ENCODE data around the gene DBX1. TPM values are rescaled to one million over a fixed set of nuclear protein-coding genes. Genes with fewer than 3 reads are reported as not detected.
"Not testable (repeated sequence)": the region's sequence is repeated elsewhere in the genome, so short reads cannot be mapped to it uniquely, and the experiment has no call there.

DBX1 gene
- total RNA-seq, 1 donor from 2014 or later = 0.43 TPM

DNA sequence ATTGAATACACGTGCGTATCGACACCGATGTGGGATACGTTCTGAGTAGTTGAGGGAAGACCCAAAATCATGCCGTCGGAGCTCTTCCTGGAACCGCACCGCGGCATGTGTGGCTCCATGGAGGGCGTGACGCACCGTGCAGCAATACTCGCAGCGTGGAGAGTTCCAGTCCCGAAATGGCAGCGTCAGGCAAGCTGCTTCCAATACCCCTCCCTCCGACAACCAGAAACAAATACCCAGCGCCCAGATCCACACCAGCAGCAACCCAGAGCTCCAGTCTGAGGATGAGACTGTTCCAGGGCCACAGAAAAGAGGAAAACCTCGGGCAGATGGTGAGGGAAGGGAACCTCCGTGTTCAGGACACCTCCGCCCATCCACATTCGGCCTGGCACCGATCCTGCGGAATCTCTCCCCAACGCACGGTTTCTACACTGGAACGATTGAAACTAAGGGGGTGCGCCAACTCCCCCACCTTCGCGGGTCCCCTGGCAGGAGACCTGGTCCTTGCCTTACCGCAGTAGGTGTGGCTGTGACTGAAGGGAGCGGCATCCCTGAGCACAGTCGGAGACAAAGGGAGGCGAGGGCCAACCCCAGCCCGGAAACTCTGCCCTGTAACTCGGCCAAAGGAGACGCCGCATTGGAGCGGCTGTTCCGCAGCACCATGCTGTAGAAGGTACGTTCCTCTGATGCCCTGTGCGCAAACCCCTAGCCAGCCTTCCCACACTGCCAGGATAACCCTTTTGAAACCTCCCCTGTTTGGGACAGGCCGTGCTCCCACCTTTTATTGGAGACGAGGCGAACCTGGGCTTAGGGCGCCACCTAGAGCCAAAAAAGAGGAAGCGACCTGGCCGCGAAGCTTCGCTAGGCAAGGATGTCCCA is 28.2 kb downstream of the DBX1 start:
- Histone ChIP-seq H3K4me1 (no peaks in the 10 kb centered on the region), H3K36me3 (no peaks in the 10 kb centered on the region), H3K9me3 (ENCODE audit: low read depth) (no peaks in the 10 kb centered on the region), H4K20me1 (ENCODE audit: low read depth) (no peaks in the 10 kb centered on the region), H3K27me3 (peaks cover 9% of the 10 kb centered on the region), H3K79me2 (ENCODE audit: low read depth) (no peaks in the 10 kb centered on the region), H2AFZ (replicated peaks) (peak overlapping the region; percentile 75), H3K9ac (no peak overlapping the region), H3F3A (ENCODE audit: low read depth) (peaks cover 16% of the 10 kb centered on the region), H3K4me3 (peak overlapping the region; percentile 23), H3K27ac (no peak overlapping the region), H3K4me2 (peak overlapping the region; percentile 64)
- H3K27ac Mint-ChIP-seq = peak overlapping the region; percentile 55
- no peak for TF ChIP-seq EZH2phosphoT487 (IDR thresholded peaks at IDR 0.05)
- TF ChIP-seq, protein P1, sequence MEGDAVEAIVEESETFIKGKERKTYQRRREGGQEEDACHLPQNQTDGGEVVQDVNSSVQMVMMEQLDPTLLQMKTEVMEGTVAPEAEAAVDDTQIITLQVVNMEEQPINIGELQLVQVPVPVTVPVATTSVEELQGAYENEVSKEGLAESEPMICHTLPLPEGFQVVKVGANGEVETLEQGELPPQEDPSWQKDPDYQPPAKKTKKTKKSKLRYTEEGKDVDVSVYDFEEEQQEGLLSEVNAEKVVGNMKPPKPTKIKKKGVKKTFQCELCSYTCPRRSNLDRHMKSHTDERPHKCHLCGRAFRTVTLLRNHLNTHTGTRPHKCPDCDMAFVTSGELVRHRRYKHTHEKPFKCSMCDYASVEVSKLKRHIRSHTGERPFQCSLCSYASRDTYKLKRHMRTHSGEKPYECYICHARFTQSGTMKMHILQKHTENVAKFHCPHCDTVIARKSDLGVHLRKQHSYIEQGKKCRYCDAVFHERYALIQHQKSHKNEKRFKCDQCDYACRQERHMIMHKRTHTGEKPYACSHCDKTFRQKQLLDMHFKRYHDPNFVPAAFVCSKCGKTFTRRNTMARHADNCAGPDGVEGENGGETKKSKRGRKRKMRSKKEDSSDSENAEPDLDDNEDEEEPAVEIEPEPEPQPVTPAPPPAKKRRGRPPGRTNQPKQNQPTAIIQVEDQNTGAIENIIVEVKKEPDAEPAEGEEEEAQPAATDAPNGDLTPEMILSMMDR (IDR thresholded peaks at IDR 0.05) = peak; percentile 83
- H3K36me3 Mint-ChIP-seq = no peaks in the 10 kb centered on the region
- peak; percentile 74 for DNase-seq (ENCODE audit: low spot score)
- H3K9me3 Mint-ChIP-seq = peaks cover 2% of the 10 kb centered on the region
- H3K4me1 Mint-ChIP-seq = peaks cover 9% of the 10 kb centered on the region
- peaks cover 29% of the 10 kb centered on the region for H3K27me3 Mint-ChIP-seq (ENCODE audit: insufficient read depth, low read depth)
- H3K4me3 Mint-ChIP-seq = peak overlapping the region; percentile 28

DNA sequence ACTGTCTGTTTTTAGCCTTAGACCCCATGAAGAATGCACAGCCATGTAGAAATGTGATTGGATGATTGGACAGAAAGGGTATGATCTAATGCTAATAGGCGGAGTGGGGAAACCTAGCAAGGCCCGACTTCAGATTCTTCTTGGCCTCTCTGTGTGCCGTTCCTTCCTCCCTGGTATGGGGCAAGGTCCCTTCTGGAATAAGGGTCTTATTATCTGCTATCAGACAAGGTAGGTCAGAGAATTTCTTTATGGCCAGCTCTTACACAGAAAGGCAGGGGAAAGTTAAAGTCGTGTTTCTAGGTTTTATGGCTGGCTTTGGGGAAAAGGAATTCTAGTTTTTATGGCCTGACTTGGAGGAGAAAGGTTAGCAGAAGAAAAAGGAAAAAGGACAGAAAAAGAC is 30.6 kb downstream of the DBX1 start:
- H3K27ac Mint-ChIP-seq = no peak overlapping the region

DNA sequence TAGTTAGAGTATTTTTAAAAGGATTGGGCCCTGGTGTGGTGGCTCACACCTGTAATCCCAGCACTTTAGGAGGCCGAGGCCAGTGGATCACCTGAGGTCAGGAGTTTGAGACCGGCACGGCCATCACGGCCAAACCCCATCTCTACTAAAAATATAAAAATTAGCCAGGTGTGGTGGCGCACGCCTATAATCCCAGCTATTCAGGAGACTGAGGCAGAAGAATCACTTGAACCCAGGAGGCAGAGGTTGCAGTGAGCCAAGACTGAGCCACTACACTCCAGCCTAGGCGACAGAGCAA is 31.8 kb downstream of the DBX1 start:
- not testable (repeated sequence) for H3K79me2 ChIP-seq (ENCODE audit: low read depth); H2AFZ ChIP-seq (replicated peaks); H3K9ac ChIP-seq; H3K4me3 Mint-ChIP-seq; H3K36me3 Mint-ChIP-seq; H3K9me3 Mint-ChIP-seq; H4K20me1 ChIP-seq (ENCODE audit: low read depth); H3K9me3 ChIP-seq (ENCODE audit: low read depth); DNase-seq (ENCODE audit: low spot score); H3K4me3 ChIP-seq; H3K4me2 ChIP-seq; H3K27ac Mint-ChIP-seq; H3K4me1 Mint-ChIP-seq; H3K27ac ChIP-seq; H3K4me1 ChIP-seq; H3K27me3 ChIP-seq; H3K36me3 ChIP-seq
- peaks cover 24% of the 10 kb centered on the region for H3K27me3 Mint-ChIP-seq (ENCODE audit: insufficient read depth, low read depth)
- H3F3A ChIP-seq (ENCODE audit: low read depth) = peaks cover 19% of the 10 kb centered on the region

More for the DNA sequence above, 30.6 kb downstream of the DBX1 start:
- Histone ChIP-seq H4K20me1 (ENCODE audit: low read depth) (no peaks in the 10 kb centered on the region), H3K27ac (no peak overlapping the region), H3F3A (ENCODE audit: low read depth) (peaks cover 16% of the 10 kb centered on the region), H3K9me3 (ENCODE audit: low read depth) (no peaks in the 10 kb centered on the region), H3K9ac (no peak overlapping the region), H3K4me3 (no peak overlapping the region), H2AFZ (replicated peaks) (no peak overlapping the region), H3K36me3 (no peaks in the 10 kb centered on the region), H3K79me2 (ENCODE audit: low read depth) (no peaks in the 10 kb centered on the region), H3K4me1 (no peaks in the 10 kb centered on the region), H3K4me2 (no peak overlapping the region), H3K27me3 (peaks cover 9% of the 10 kb centered on the region)
- Mint-ChIP-seq H3K36me3 (no peaks in the 10 kb centered on the region), H3K4me1 (peaks cover 9% of the 10 kb centered on the region), H3K27me3 (ENCODE audit: insufficient read depth, low read depth) (peaks cover 26% of the 10 kb centered on the region), H3K9me3 (peaks cover 4% of the 10 kb centered on the region), H3K4me3 (no peak overlapping the region)
- TF ChIP-seq EZH2 (IDR thresholded peaks at IDR 0.05) (no peak), EZH2phosphoT487 (IDR thresholded peaks at IDR 0.05) (no peak)
- TF ChIP-seq, protein P1 (IDR thresholded peaks at IDR 0.05) = no peak
- DNase-seq (ENCODE audit: low spot score) = no peak
